DND-41 (cell line): ENCODE measurements around the gene ECT2L.

Source experiments
- ATAC-seq: fragments of 200-7000 bp; cut with Tn5 transposase; 3 replicates; pipeline ENCODE4 v1.9.1; 2021; ENCODE audit warnings: low read depth; ENCODE audit not compliant: insufficient read depth
- DNase-seq: peaks from one replicate; pipeline ENCODE4 v3.0.0-alpha.2; 2020
- H2AFZ ChIP-seq: 2 replicates; pipeline ENCODE4 v1.6.0; 2012; ENCODE audit warnings: low read depth, low read length
- H3K27ac ChIP-seq: 2 replicates; pipeline ENCODE4 v1.5.1; 2012; ENCODE audit warnings: low read length, inconsistent platforms
- H3K27me3 ChIP-seq: fragments of 200-600 bp; sonication (generic); 2 replicates; pipeline ENCODE4 v1.6.0; 2012; ENCODE audit warnings: low read length, mild to moderate bottlenecking, inconsistent platforms; ENCODE audit not compliant: insufficient read depth, poor library complexity
- H3K36me3 ChIP-seq: 2 replicates; pipeline ENCODE4 v1.5.1; 2012; ENCODE audit warnings: low read length, inconsistent platforms; ENCODE audit not compliant: insufficient read depth
- H3K4me1 ChIP-seq: 2 replicates; pipeline ENCODE4 v1.5.1; 2012; ENCODE audit warnings: mild to moderate bottlenecking, low read length; ENCODE audit not compliant: insufficient read depth
- H3K4me2 ChIP-seq: 2 replicates; pipeline ENCODE4 v1.6.0; 2012; ENCODE audit warnings: mild to moderate bottlenecking, moderate library complexity, low read length, inconsistent platforms; ENCODE audit not compliant: insufficient read depth
- H3K4me3 ChIP-seq, 2 experiments: fragments of 200-600 bp in 1 of 2; shearing (Covaris generic) in 1 of 2; 2 replicates each; pipeline ENCODE4 v1.5.1; 2012 to 2016; ENCODE audit warnings: inconsistent platforms in 2 of 2, low read length in 2 of 2, mild to moderate bottlenecking in 2 of 2, low read depth in 1 of 2, moderate library complexity in 1 of 2
- H3K79me2 ChIP-seq: 2 replicates; pipeline ENCODE4 v1.6.0; 2012; ENCODE audit warnings: low read length, inconsistent platforms; ENCODE audit not compliant: insufficient read depth
- H3K9ac ChIP-seq: 2 replicates; pipeline ENCODE4 v1.6.0; 2012; ENCODE audit warnings: low read depth, mild to moderate bottlenecking, inconsistent platforms, low read length, moderate library complexity
- H3K9me3 ChIP-seq: 2 replicates; pipeline ENCODE4 v1.5.1; 2012; ENCODE audit warnings: low read length, moderate library complexity, mild to moderate bottlenecking, inconsistent platforms; ENCODE audit not compliant: insufficient read depth, severe bottlenecking
- H4K20me1 ChIP-seq: 2 replicates; pipeline ENCODE4 v1.6.0; 2012; ENCODE audit warnings: low read length; ENCODE audit not compliant: insufficient read depth
- CTCF ChIP-seq: IDR thresholded peaks from 2 replicates; pipeline ENCODE4 v1.5.1; 2012; ENCODE audit warnings: borderline replicate concordance, low read length, moderate library complexity, mild to moderate bottlenecking; ENCODE audit not compliant: poor library complexity, severe bottlenecking; ENCODE audit errors: extremely low read depth
- EZH2 ChIP-seq: IDR thresholded peaks from 3 replicates; pipeline ENCODE4 v1.6.1; 2012; ENCODE audit warnings: borderline replicate concordance, low read depth, mild to moderate bottlenecking, moderate library complexity, low read length, inconsistent platforms; ENCODE audit not compliant: severe bottlenecking

Gene ECT2L

GRCh38 chr6:138773177-138774091 is 22.5 kb upstream of the ECT2L start, which contains the start of gene CCDC28A:
Gene CCDC28A (plus strand): TSS chr6:138773769. CDS start chr6:138776121, 2,352 bp downstream.
- peak within 1 kb of the TSS; percentile 86 for H3K4me2 ChIP-seq
- peak within 1 kb of the TSS; percentile 49 to 86 for H3K4me3 ChIP-seq
- peak within 1 kb of the TSS; percentile 98 for H3K27ac ChIP-seq
- ATAC-seq (peak; percentile 94), DNase-seq (peak; percentile 95)
- TF ChIP-seq CTCF (no peak), EZH2 (no peak)
- no peaks in the 10 kb centered on the region for H3K36me3 ChIP-seq
- peaks cover 16% of the 10 kb centered on the region for H3K79me2 ChIP-seq
- peaks cover 28% of the 10 kb centered on the region for H3K4me1 ChIP-seq
- H4K20me1 ChIP-seq: no peaks in the 10 kb centered on the region
- no peaks in the 10 kb centered on the region for H3K9me3 ChIP-seq
- peak within 1 kb of the TSS; percentile 63 for H3K9ac ChIP-seq
- H2AFZ ChIP-seq: peak within 1 kb of the TSS; percentile 89
- no peaks in the 10 kb centered on the region for H3K27me3 ChIP-seq

- DNase-seq: no peak
- TF ChIP-seq EZH2 (no peak), CTCF (no peak)
- no peak for ATAC-seq
- H3K4me3 ChIP-seq: peak overlapping the region; percentile 49 to 86
- peak overlapping the region; percentile 63 for H3K9ac ChIP-seq
- peak overlapping the region; percentile 98; the same call in 1 of the 2 replicates for H3K27ac ChIP-seq
- H3K27me3 ChIP-seq: no peaks in the 10 kb centered on the region
- no peaks in the 10 kb centered on the region for H4K20me1 ChIP-seq
- no peaks in the 10 kb centered on the region for H3K9me3 ChIP-seq
- peaks cover 28% of the 10 kb centered on the region for H3K4me1 ChIP-seq
- peak overlapping the region; percentile 86 for H3K4me2 ChIP-seq
- peak overlapping the region; percentile 89 for H2AFZ ChIP-seq
- H3K79me2 ChIP-seq: peaks cover 16% of the 10 kb centered on the region
- no peaks in the 10 kb centered on the region for H3K36me3 ChIP-seq
Measured at GRCh38 chr6:138774370-138774769, 21.5 kb upstream of the ECT2L start.

- no peaks in the 10 kb centered on the region for H3K27me3 ChIP-seq
- peaks cover 6% of the 10 kb centered on the region; the same call in 1 of the 2 replicates for H3K36me3 ChIP-seq
- no peak overlapping the region for H2AFZ ChIP-seq
- H3K27ac ChIP-seq: no peak overlapping the region
- H3K9ac ChIP-seq: no peak overlapping the region
- H3K4me2 ChIP-seq: no peak overlapping the region
- H3K79me2 ChIP-seq: peaks cover 16% of the 10 kb centered on the region
- no peaks in the 10 kb centered on the region for H4K20me1 ChIP-seq
- H3K4me3 ChIP-seq: no peak overlapping the region
- no peaks in the 10 kb centered on the region for H3K9me3 ChIP-seq
- ATAC-seq (no peak), DNase-seq (no peak)
- TF ChIP-seq EZH2 (no peak), CTCF (no peak)
- peaks cover 28% of the 10 kb centered on the region for H3K4me1 ChIP-seq
Measured at GRCh38 chr6:138776659-138777058, 19.2 kb upstream of the ECT2L start.
